Stimulated activated CD4-positive, alpha-beta T cell treated with anti-CD3 and anti-CD28 coated beads, Interleukin-4, amount 100 ng/mL, for 24 hours (primary cell): ENCODE results near the gene NUPR1.
"Not testable (repeated sequence)": the region's sequence is repeated elsewhere in the genome, so short reads cannot be mapped to it uniquely, and the experiment has no call there.

Experiments used
- DNase-seq: peaks from one replicate; pipeline ENCODE4 v3.0.0-alpha.2; 2020

Gene NUPR1

GRCh38 chr16:28538733-28539596 lies at the start of gene NUPR1:
Gene NUPR1, minus strand, starts transcription at chr16:28538974. Its CDS starts 67 bp downstream, at chr16:28538907.
- DNase-seq = no peak

- DNase-seq = no peak
Observed at GRCh38 chr16:28587386-28587785, 48.6 kb upstream of the NUPR1 start.

- no peak for DNase-seq
Observed at GRCh38 chr16:28586466-28586865, 47.7 kb upstream of the NUPR1 start.

GRCh38 chr16:28585674-28586073 lies 46.9 kb upstream of the NUPR1 start:
- DNase-seq = no peak

GRCh38 chr16:28580726-28581315 lies 42.0 kb upstream of the NUPR1 start:
- DNase-seq = no peak

- no peak for DNase-seq
Observed at GRCh38 chr16:28575446-28576109, 36.8 kb upstream of the NUPR1 start.

GRCh38 chr16:28574925-28575324 lies 36.2 kb upstream of the NUPR1 start:
- DNase-seq = no peak

- no peak for DNase-seq
Observed at GRCh38 chr16:28573738-28574718, 35.3 kb upstream of the NUPR1 start.

GRCh38 chr16:28572696-28573510 lies 34.1 kb upstream of the NUPR1 start:
- DNase-seq = no peak

GRCh38 chr16:28569968-28570752 lies 31.4 kb upstream of the NUPR1 start:
- DNase-seq = no peak

GRCh38 chr16:28569021-28569420 lies 30.2 kb upstream of the NUPR1 start:
- DNase-seq = no peak

- no peak for DNase-seq
Observed at GRCh38 chr16:28567292-28567691, 28.5 kb upstream of the NUPR1 start.

- DNase-seq = not testable (repeated sequence)
Observed at GRCh38 chr16:28566233-28566925, 27.6 kb upstream of the NUPR1 start.

- no peak for DNase-seq
Observed at GRCh38 chr16:28563218-28563617, 24.4 kb upstream of the NUPR1 start.

GRCh38 chr16:28562199-28562598 lies 23.4 kb upstream of the NUPR1 start:
- no peak for DNase-seq

GRCh38 chr16:28561557-28562187 lies 22.9 kb upstream of the NUPR1 start:
- DNase-seq = no peak

GRCh38 chr16:28558456-28558855 lies 19.7 kb upstream of the NUPR1 start:
- no peak for DNase-seq

GRCh38 chr16:28556914-28557320 lies 18.1 kb upstream of the NUPR1 start:
- no peak for DNase-seq

- DNase-seq = no peak
Observed at GRCh38 chr16:28555561-28555960, 16.8 kb upstream of the NUPR1 start.
